Adrenal gland (tissue), 12 donors: ENCODE data around the gene NPC1L1. TPM values are rescaled to one million over a fixed set of nuclear protein-coding genes. Genes with fewer than 3 reads are reported as not detected.
"Not testable (repeated sequence)": the region's sequence is repeated elsewhere in the genome, so short reads cannot be mapped to it uniquely, and the experiment has no call there.

Source experiments
- DNase-seq, 7 donors: peaks; one replicate each; pipeline ENCODE4 v3.0.0-alpha.2; 2019 to 2020
- H3K27ac ChIP-seq, 5 donors: fragments of 200-600 bp; sonication (generic) in 4 of 5; 1 replicate in 3 of 5; 2 replicates in 2 of 5; pipeline versions ENCODE4 v1.5.1 to v1.8.0; 2016 to 2020; ENCODE audit warnings: mild to moderate bottlenecking in 1 of 5
- H3K27me3 ChIP-seq: fragments of 200-600 bp; 2 replicates; pipeline ENCODE4 v1.8.0; 2021
- H3K36me3 ChIP-seq, 2 donors: fragments of 200-600 bp; replicated peaks in 1 of 2; 1 replicate in 1 of 2; 2 replicates in 1 of 2; pipeline versions ENCODE4 v1.5.1 to v1.8.0; 2018 to 2022
- H3K4me1 ChIP-seq, 2 donors: fragments of 200-600 bp; replicated peaks in 1 of 2; 1 replicate in 1 of 2; 2 replicates in 1 of 2; pipeline versions ENCODE4 v1.5.1 to v1.8.0; 2018 to 2021
- H3K4me3 ChIP-seq, 4 donors: fragments of 200-600 bp; sonication (generic) in 3 of 4; one replicate each; pipeline ENCODE4 v1.5.1; 2016 to 2018
- H3K9me3 ChIP-seq, 3 donors: fragments of 200-600 bp; sonication (generic) in 1 of 3; replicated peaks in 1 of 3; 1 replicate in 2 of 3; 2 replicates in 1 of 3; pipeline versions ENCODE4 v1.5.1 to v1.8.0; 2016 to 2021
- CTCF ChIP-seq, 6 experiments: fragments of 450-650 bp in 4 of 6; fragments of 200-600 bp in 2 of 6; sonication (generic) in 1 of 6; IDR thresholded peaks; 1 replicate in 5 of 6; 2 replicates in 1 of 6; pipeline versions ENCODE4 v1.5.1 to v1.8.0; 2016 to 2021; ENCODE audit warnings: antibody characterized with exemption in 6 of 6, mild to moderate bottlenecking in 2 of 6, moderate library complexity in 1 of 6
- POLR2A ChIP-seq, 2 donors: fragments of 450-650 bp; IDR thresholded peaks; one replicate each; pipeline ENCODE4 v1.6.1; 2017; ENCODE audit warnings: antibody characterized with exemption in 2 of 2, mild to moderate bottlenecking in 2 of 2, moderate library complexity in 1 of 2
- WGBS, 4 donors: extraction: QIAGEN DNeasy Blood & Tissue Kit in 2 of 4; methylation state at CpG; one replicate each; pipeline versions ENCODE4 v1.1.5 to v1.1.7; 2013 to 2017; 5-methylcytosine and 5-hydroxymethylcytosine counted together
- intact Hi-C, 2 donors: fragments of 100-400 bp; cut with DNase I; formaldehyde crosslinking; loops; one replicate each; pipeline versions ENCODE4 v1.14.1 to v1.15.0; 2022 to 2023
- polyA plus RNA-seq, 3 donors: library from polyadenylated mRNA; stranded (reverse); fragments of 200-250 nt in 2 of 3; fragments of 350-450 nt in 1 of 3; fragmentation: Illumina TruSeq in 1 of 3; extraction: RNeasy Lipid Tissue Mini Kit (QIAGEN cat#74804) in 1 of 3; gene quantifications; one replicate each; pipeline ENCODE4 v1.2.3, GENCODE V29; 2013 to 2014
- total RNA-seq, 9 donors: library from RNA; depleted of rRNA in 4 of 9; stranded (reverse); fragments of >200 nt in 4 of 9; fragments of 120-200 nt in 1 of 9; fragmentation: NEBNext Ultra II Directional in 1 of 9; extraction: Animal tissue kit (Norgen Biotek cat#: 25700) in 1 of 9; gene quantifications; one replicate each; pipeline versions ENCODE4 v1.1.0 to v1.2.4, GENCODE V29; 2013 to 2023
- donor health status: healthy with polysubstance abuse.
- donor health status: Bipolar disorder and iron deficiency.
- donor health status: DM: yes; HTN: yes; CAD: no.
- donor health status: DM: no; HTN: no; CAD: no.
- donor health status: DM: no; HTN: no; CAD: no.
- donor health status: DM: yes; HTN: yes; CAD: no.

NPC1L1 gene
- total and polyA plus RNA-seq, 12 donors = under 0.01 to 0.48 (median 0.08) TPM; not detected in 2

GRCh38 chr7:44511236-44511635 lies 29.9 kb downstream of the NPC1L1 start:
- Histone ChIP-seq H3K27ac (no peak overlapping the region), H3K9me3 (no peaks in the 10 kb centered on the region), H3K4me3 (no peak overlapping the region), H3K36me3 (no peaks in the 10 kb centered on the region), H3K4me1 (no peaks in the 10 kb centered on the region), H3K27me3 (no peaks in the 10 kb centered on the region)
- TF ChIP-seq POLR2A (IDR thresholded peaks at IDR 0.05) (no peak), CTCF (IDR thresholded peaks at IDR 0.05) (no peak)
- DNase-seq = no peak
- 82 to 88% (median 83%) methylated on average over 1 of the region's 1 CpG for WGBS, 4 donors
- intact Hi-C loops = no loop called here

- WGBS, 4 donors = 39 to 64% (median 44%) methylated on average over 2 of the region's 2 CpGs
- H3K36me3 ChIP-seq = no peaks in the 10 kb centered on the region
- H3K4me1 ChIP-seq = no peaks in the 10 kb centered on the region
- H3K9me3 ChIP-seq = no peaks in the 10 kb centered on the region
- intact Hi-C loops = no loop called here
- TF ChIP-seq POLR2A (IDR thresholded peaks at IDR 0.05) = no peak
- TF ChIP-seq CTCF (IDR thresholded peaks at IDR 0.05) = no peak
- H3K27me3 ChIP-seq = no peaks in the 10 kb centered on the region
- DNase-seq = no peak
- H3K4me3 ChIP-seq = no peak overlapping the region
- no peak overlapping the region for H3K27ac ChIP-seq
Observed at GRCh38 chr7:44508328-44509030, 32.7 kb downstream of the NPC1L1 start.

- DNase-seq, H3K27me3 ChIP-seq, H3K9me3 ChIP-seq, H3K4me1 ChIP-seq, H3K27ac ChIP-seq, H3K36me3 ChIP-seq, H3K4me3 ChIP-seq, intact Hi-C loops: not testable (repeated sequence)
- WGBS, 4 donors = 63 to 81% (median 71%) methylated on average over 3 of the region's 3 CpGs
Observed at GRCh38 chr7:44506592-44507288, 34.4 kb downstream of the NPC1L1 start.

GRCh38 chr7:44505595-44505994 lies 35.5 kb downstream of the NPC1L1 start:
- no peak for DNase-seq
- no peaks in the 10 kb centered on the region for H3K4me1 ChIP-seq
- intact Hi-C loops = no loop called here
- TF ChIP-seq CTCF (IDR thresholded peaks at IDR 0.05) = no peak
- no peak for TF ChIP-seq POLR2A (IDR thresholded peaks at IDR 0.05)
- no peaks in the 10 kb centered on the region for H3K27me3 ChIP-seq
- H3K4me3 ChIP-seq = no peak overlapping the region
- H3K36me3 ChIP-seq = no peaks in the 10 kb centered on the region
- 63 to 73% (median 67%) methylated on average over 3 of the region's 3 CpGs for WGBS, 4 donors
- H3K27ac ChIP-seq = no peak overlapping the region
- no peaks in the 10 kb centered on the region for H3K9me3 ChIP-seq
